ENCODE data around the gene OPN5. TPM values are rescaled to one million over a fixed set of nuclear protein-coding genes. Genes with fewer than 3 reads are reported as not detected.

Gene OPN5
- total RNA-seq, 6 experiments from 2014 or later, result not detected

DNA sequence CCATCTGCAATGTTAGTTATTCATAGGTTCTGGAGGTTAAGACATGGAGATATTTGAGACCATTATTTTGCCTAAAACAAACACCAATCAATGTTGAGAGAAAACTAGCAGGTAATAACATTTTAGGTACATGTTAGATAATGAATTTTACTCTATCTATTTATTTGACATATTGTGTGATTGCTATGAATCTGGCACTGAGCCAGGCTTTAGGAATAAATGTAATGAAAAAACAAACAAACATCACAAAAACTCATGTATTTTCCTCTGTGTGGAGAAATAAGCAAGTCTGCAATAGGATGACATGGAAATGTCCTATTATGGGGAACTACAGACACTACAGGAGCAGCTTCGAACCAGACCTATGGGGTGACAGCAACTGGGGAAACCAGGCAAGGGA is 57.8 kb downstream of the OPN5 start:
- no peaks in the 10 kb centered on the region for H3K27me3 Mint-ChIP-seq (ENCODE audit: insufficient read depth)
- TF ChIP-seq, protein P1, sequence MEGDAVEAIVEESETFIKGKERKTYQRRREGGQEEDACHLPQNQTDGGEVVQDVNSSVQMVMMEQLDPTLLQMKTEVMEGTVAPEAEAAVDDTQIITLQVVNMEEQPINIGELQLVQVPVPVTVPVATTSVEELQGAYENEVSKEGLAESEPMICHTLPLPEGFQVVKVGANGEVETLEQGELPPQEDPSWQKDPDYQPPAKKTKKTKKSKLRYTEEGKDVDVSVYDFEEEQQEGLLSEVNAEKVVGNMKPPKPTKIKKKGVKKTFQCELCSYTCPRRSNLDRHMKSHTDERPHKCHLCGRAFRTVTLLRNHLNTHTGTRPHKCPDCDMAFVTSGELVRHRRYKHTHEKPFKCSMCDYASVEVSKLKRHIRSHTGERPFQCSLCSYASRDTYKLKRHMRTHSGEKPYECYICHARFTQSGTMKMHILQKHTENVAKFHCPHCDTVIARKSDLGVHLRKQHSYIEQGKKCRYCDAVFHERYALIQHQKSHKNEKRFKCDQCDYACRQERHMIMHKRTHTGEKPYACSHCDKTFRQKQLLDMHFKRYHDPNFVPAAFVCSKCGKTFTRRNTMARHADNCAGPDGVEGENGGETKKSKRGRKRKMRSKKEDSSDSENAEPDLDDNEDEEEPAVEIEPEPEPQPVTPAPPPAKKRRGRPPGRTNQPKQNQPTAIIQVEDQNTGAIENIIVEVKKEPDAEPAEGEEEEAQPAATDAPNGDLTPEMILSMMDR (IDR thresholded peaks at IDR 0.05), result no peak
- H3K4me1 Mint-ChIP-seq (ENCODE audit: low read depth), result no peaks in the 10 kb centered on the region
- H3K4me3 Mint-ChIP-seq, result no peak overlapping the region
- DNase-seq, result no peak
- H3K36me3 Mint-ChIP-seq (ENCODE audit: low read depth), result no peaks in the 10 kb centered on the region
- no peaks in the 10 kb centered on the region for H3K9me3 Mint-ChIP-seq
- no peak overlapping the region for H3K27ac Mint-ChIP-seq

DNA sequence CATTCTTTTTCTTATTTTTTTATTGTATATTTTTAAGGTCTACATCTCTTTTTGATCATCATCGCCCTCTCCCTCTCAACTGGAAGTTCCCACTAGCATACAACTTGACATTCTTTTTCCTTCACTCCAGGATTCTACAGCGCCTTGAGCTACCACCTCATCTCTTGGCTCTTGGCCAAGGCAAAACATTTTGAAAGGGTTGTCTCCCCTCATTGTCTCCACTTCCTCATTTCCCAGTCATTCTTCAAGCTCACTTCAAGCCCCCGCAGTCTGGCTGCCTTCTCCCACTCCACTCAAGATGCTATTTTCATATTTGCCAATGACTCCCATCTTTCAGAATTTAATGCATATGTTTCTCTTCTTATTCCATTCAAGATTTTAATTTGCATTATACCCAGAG is 63.0 kb downstream of the OPN5 start:
- TF ChIP-seq, protein P1 (IDR thresholded peaks at IDR 0.05), result no peak
- Mint-ChIP-seq H3K27me3 (ENCODE audit: insufficient read depth) (0 out of 2 replicates have a peak, but pooled peaks cover under 1% of the 10 kb centered on the region), H3K9me3 (peaks cover 6% of the 10 kb centered on the region), H3K27ac (no peak overlapping the region), H3K4me1 (ENCODE audit: low read depth) (no peaks in the 10 kb centered on the region), H3K4me3 (no peak overlapping the region), H3K36me3 (ENCODE audit: low read depth) (no peaks in the 10 kb centered on the region)
- no peak for DNase-seq

DNA sequence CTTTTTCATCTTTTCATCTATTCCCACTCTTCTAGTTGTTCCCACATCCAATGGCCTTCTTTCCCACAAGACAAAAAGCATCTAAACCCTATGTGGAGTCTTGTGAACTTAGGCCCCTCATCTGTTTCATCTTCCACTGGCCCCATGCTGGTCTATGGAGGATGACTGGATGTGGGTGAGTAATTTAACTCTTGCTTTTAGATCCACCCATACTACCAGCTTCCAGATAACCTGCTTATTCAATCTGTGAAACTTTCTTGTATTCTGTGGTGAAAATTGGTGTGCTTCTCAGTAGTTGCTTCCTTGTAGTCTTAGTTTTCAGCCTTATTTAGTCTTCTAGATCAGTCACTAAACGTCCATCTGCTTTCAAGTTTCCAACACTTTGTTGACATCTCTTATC is 64.9 kb downstream of the OPN5 start:
- no peak overlapping the region for H3K4me3 Mint-ChIP-seq
- H3K36me3 Mint-ChIP-seq (ENCODE audit: low read depth), result no peaks in the 10 kb centered on the region
- no peaks in the 10 kb centered on the region for H3K4me1 Mint-ChIP-seq (ENCODE audit: low read depth)
- no peak for DNase-seq
- no peak overlapping the region for H3K27ac Mint-ChIP-seq
- peaks cover 17% of the 10 kb centered on the region for H3K9me3 Mint-ChIP-seq
- H3K27me3 Mint-ChIP-seq (ENCODE audit: insufficient read depth), result peaks cover 3% of the 10 kb centered on the region; the same call in 1 of the 2 replicates
- TF ChIP-seq, protein P1 (IDR thresholded peaks at IDR 0.05), result no peak

DNA sequence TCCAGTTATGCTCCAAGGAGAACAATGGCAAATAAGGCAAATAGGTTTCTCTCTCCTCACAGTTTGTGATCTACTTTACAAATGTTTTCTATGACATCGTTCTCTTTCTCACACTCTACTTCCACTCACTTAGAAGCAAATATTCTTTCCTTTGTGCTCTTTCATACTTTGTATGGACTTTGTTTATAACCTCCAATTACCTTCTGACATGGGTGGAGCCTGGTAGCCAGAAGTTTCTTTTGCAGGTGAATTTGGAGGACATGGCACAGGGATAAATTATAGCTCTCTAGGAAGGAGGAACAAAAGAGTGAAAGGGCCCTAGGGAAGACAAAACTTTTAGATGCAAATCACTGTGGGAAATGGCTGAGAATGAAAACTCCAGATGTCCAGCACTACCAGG is 69.3 kb downstream of the OPN5 start:
- no peaks in the 10 kb centered on the region for H3K4me1 Mint-ChIP-seq (ENCODE audit: low read depth)
- no peaks in the 10 kb centered on the region for H3K36me3 Mint-ChIP-seq (ENCODE audit: low read depth)
- TF ChIP-seq, protein P1 (IDR thresholded peaks at IDR 0.05), result no peak
- no peak overlapping the region for H3K4me3 Mint-ChIP-seq
- no peak overlapping the region for H3K27ac Mint-ChIP-seq
- H3K27me3 Mint-ChIP-seq (ENCODE audit: insufficient read depth), result peaks cover 3% of the 10 kb centered on the region; the same call in 1 of the 2 replicates
- H3K9me3 Mint-ChIP-seq, result peaks cover 26% of the 10 kb centered on the region
- no peak for DNase-seq

DNA sequence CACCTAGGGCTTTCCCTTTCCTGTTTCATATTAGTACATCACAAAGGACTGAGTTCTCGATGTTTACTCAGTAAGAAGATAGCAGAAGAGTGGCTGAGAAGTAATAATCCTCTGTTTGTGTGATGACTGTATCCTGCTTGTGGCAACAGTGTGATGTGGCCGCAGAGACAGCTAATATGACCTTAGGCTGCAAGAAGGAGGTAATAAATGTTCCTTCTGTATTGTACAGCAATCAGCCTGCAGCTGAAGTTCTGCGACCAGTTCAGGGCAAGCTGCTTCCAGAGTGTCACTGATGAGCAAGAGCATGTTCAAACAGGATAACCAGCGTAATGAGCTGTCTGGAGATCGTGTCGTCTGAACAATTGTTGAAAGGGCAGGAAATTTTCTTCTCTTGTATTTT is 70.9 kb downstream of the OPN5 start:
- Mint-ChIP-seq H3K9me3 (peaks cover 21% of the 10 kb centered on the region), H3K4me1 (ENCODE audit: low read depth) (no peaks in the 10 kb centered on the region), H3K4me3 (no peak overlapping the region), H3K36me3 (ENCODE audit: low read depth) (no peaks in the 10 kb centered on the region), H3K27ac (no peak overlapping the region), H3K27me3 (ENCODE audit: insufficient read depth) (peaks cover 3% of the 10 kb centered on the region; the same call in 1 of the 2 replicates)
- no peak for DNase-seq
- TF ChIP-seq, protein P1 (IDR thresholded peaks at IDR 0.05), result no peak

DNA sequence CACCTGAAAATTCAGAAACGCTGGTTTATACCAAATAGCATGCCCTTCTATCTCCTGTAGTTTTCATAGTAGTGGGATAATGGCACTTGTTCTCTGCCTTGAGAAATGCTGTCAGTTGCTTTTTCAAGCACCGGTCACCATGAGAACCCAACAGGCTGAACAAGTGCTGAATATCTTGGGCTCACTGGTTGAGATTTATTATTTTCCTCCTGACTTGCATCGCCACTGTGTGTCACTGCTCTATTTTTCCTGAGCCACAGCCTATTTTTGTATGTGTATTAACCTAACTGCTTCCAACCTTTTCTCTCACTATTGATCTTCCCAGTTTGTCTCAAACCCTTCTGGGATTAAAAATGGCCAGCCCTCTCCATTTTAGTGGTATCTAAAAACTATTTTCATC is 71.9 kb downstream of the OPN5 start:
- TF ChIP-seq, protein P1 (IDR thresholded peaks at IDR 0.05), result no peak

More for the DNA sequence above, 71.9 kb downstream of the OPN5 start:
- Mint-ChIP-seq H3K27ac (no peak overlapping the region), H3K4me3 (no peak overlapping the region), H3K9me3 (peaks cover 21% of the 10 kb centered on the region), H3K27me3 (ENCODE audit: insufficient read depth) (peaks cover 3% of the 10 kb centered on the region; the same call in 1 of the 2 replicates), H3K36me3 (ENCODE audit: low read depth) (no peaks in the 10 kb centered on the region), H3K4me1 (ENCODE audit: low read depth) (no peaks in the 10 kb centered on the region)
- DNase-seq, result no peak
